SK-N-SH treated with all-trans-retinoic acid at 6 μM for 48 hours (cell line): Measurements from ENCODE around the gene DAPL1.

ENCODE experiments used
- CREB5 ChIP-seq: fragments of 250-450 bp; sonication (Bioruptor Pico); IDR thresholded peaks from 2 replicates; pipeline ENCODE4 v1.5.1; 2020; ENCODE audit warnings: low read depth, mild to moderate bottlenecking, moderate library complexity
- CSDC2 ChIP-seq: fragments of 250-450 bp; sonication (Bioruptor Pico); IDR thresholded peaks from 2 replicates; pipeline ENCODE4 v1.5.0; 2020; ENCODE audit warnings: mild to moderate bottlenecking, moderate library complexity
- GLIS3 ChIP-seq: fragments of 250-450 bp; sonication (Bioruptor Pico); IDR thresholded peaks from 2 replicates; pipeline ENCODE4 v1.5.0; 2020; ENCODE audit warnings: mild to moderate bottlenecking, moderate library complexity
- PATZ1 ChIP-seq: fragments of 250-450 bp; sonication (Bioruptor Pico); IDR thresholded peaks from 2 replicates; pipeline ENCODE4 v1.8.0; 2020; ENCODE audit warnings: mild to moderate bottlenecking, moderate library complexity, borderline replicate concordance
- RARB ChIP-seq: fragments of 250-450 bp; sonication (Bioruptor Pico); IDR thresholded peaks from 2 replicates; pipeline ENCODE4 v1.8.0; 2021; ENCODE audit warnings: mild to moderate bottlenecking, moderate library complexity
- ZFP3 ChIP-seq: fragments of 250-450 bp; sonication (Bioruptor Pico); IDR thresholded peaks from 2 replicates; pipeline ENCODE4 v1.5.0; 2020; ENCODE audit warnings: mild to moderate bottlenecking, moderate library complexity
- ZFP30 ChIP-seq: fragments of 450-650 bp; formaldehyde crosslinking; IDR thresholded peaks from 2 replicates; pipeline ENCODE4 v1.5.0; 2022; ENCODE audit warnings: mild to moderate bottlenecking, moderate library complexity
- ZNF70 ChIP-seq: fragments of 450-650 bp; formaldehyde crosslinking; IDR thresholded peaks from 2 replicates; pipeline ENCODE4 v1.5.0; 2020; ENCODE audit warnings: mild to moderate bottlenecking, moderate library complexity
- ZNF8 ChIP-seq: fragments of 450-650 bp; formaldehyde crosslinking; IDR thresholded peaks from 2 replicates; pipeline ENCODE4 v1.5.0; 2020; ENCODE audit warnings: mild to moderate bottlenecking, moderate library complexity
- TF ChIP-seq, protein P1 (sequence below): fragments of 250-450 bp; sonication (Bioruptor Pico); IDR thresholded peaks from 2 replicates; pipeline ENCODE4 v1.5.0; 2020; ENCODE audit warnings: mild to moderate bottlenecking, moderate library complexity
- TF ChIP-seq, protein P2 (sequence below): fragments of 250-450 bp; sonication (Bioruptor Pico); IDR thresholded peaks from 2 replicates; pipeline ENCODE4 v1.8.0; 2021; ENCODE audit warnings: low read depth, mild to moderate bottlenecking, moderate library complexity, borderline replicate concordance

GRCh38 chr2:158745866-158746382 lies 49.2 kb upstream of the DAPL1 start:
- TF ChIP-seq PATZ1 (no peak), ZNF70 (CRISPR knock-in tag) (no peak), CREB5 (CRISPR knock-in tag) (no peak), GLIS3 (CRISPR knock-in tag) (no peak), RARB (no peak), ZFP3 (CRISPR knock-in tag) (no peak), ZFP30 (no peak), ZNF8 (CRISPR knock-in tag) (no peak), CSDC2 (no peak)
- TF ChIP-seq, protein P1, sequence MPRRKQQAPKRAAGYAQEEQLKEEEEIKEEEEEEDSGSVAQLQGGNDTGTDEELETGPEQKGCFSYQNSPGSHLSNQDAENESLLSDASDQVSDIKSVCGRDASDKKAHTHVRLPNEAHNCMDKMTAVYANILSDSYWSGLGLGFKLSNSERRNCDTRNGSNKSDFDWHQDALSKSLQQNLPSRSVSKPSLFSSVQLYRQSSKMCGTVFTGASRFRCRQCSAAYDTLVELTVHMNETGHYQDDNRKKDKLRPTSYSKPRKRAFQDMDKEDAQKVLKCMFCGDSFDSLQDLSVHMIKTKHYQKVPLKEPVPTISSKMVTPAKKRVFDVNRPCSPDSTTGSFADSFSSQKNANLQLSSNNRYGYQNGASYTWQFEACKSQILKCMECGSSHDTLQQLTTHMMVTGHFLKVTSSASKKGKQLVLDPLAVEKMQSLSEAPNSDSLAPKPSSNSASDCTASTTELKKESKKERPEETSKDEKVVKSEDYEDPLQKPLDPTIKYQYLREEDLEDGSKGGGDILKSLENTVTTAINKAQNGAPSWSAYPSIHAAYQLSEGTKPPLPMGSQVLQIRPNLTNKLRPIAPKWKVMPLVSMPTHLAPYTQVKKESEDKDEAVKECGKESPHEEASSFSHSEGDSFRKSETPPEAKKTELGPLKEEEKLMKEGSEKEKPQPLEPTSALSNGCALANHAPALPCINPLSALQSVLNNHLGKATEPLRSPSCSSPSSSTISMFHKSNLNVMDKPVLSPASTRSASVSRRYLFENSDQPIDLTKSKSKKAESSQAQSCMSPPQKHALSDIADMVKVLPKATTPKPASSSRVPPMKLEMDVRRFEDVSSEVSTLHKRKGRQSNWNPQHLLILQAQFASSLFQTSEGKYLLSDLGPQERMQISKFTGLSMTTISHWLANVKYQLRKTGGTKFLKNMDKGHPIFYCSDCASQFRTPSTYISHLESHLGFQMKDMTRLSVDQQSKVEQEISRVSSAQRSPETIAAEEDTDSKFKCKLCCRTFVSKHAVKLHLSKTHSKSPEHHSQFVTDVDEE (CRISPR knock-in tag): no peak
- TF ChIP-seq, protein P2, sequence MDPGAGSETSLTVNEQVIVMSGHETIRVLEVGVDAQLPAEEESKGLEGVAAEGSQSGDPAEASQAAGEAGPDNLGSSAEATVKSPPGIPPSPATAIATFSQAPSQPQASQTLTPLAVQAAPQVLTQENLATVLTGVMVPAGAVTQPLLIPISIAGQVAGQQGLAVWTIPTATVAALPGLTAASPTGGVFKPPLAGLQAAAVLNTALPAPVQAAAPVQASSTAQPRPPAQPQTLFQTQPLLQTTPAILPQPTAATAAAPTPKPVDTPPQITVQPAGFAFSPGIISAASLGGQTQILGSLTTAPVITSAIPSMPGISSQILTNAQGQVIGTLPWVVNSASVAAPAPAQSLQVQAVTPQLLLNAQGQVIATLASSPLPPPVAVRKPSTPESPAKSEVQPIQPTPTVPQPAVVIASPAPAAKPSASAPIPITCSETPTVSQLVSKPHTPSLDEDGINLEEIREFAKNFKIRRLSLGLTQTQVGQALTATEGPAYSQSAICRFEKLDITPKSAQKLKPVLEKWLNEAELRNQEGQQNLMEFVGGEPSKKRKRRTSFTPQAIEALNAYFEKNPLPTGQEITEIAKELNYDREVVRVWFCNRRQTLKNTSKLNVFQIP (CRISPR knock-in tag): no peak
